ENCODE results near the gene TYW3. TPM values are rescaled to one million over a fixed set of nuclear protein-coding genes. Genes with fewer than 3 reads are reported as not detected.
"Not testable (repeated sequence)": the region's sequence is repeated elsewhere in the genome, so short reads cannot be mapped to it uniquely, and the experiment has no call there.

Gene TYW3
- total and polyA plus RNA-seq, 2 of the 4 experiments (the other 2 are of a cell fraction), result 9.3 to 16.5 TPM

DNA sequence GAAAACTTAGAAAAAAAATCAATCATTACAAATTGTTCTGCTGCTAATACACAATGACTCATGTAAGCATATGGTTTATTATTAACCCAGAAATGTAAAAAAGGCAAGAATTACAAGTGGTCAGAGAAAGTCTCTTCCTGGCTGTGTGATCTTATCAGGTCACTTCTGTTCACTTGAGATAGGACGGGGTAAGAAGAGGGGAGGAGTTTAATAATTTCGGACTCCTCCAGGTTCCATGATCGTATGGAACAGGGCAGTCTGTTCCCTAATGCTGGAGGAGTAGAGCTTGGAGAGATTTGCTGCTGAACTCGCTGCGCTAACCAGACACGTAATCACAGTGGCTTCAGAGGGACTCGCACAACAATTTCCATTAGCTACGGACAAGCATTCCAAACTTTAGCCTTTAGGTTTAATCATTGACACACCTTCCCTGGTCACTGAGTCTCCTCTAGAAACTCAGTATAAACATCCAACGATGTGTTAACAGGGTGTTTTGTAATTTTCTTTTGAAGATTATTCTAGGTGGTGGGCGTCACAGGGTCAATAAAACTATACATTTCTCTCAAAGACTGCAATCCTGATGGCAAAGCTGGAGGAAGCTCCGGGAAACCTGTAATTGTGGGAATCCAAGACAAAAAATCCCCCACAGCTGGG, 1.4 kb upstream of the TYW3 start (continued):
- no peak for TF ChIP-seq NFE2L2 (IDR thresholded peaks at IDR 0.05; ENCODE audit: low read depth, low read length)
- no peak for TF ChIP-seq POLR2A (IDR thresholded peaks at IDR 0.05; ENCODE audit: low read depth, low read length)
- TF ChIP-seq RFX5 (IDR thresholded peaks at IDR 0.05; ENCODE audit: low read depth, low read length), result no peak
- no peak for TF ChIP-seq SMC3 (IDR thresholded peaks at IDR 0.05; ENCODE audit: low read depth, low read length)
- TF ChIP-seq RCOR1 (IDR thresholded peaks at IDR 0.05; ENCODE audit: insufficient replicate concordance, low read length), result no peak
- TF ChIP-seq, protein P1, sequence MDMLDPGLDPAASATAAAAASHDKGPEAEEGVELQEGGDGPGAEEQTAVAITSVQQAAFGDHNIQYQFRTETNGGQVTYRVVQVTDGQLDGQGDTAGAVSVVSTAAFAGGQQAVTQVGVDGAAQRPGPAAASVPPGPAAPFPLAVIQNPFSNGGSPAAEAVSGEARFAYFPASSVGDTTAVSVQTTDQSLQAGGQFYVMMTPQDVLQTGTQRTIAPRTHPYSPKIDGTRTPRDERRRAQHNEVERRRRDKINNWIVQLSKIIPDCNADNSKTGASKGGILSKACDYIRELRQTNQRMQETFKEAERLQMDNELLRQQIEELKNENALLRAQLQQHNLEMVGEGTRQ (IDR thresholded peaks at IDR 0.05; ENCODE audit: low read depth, low read length), result no peak

DNA sequence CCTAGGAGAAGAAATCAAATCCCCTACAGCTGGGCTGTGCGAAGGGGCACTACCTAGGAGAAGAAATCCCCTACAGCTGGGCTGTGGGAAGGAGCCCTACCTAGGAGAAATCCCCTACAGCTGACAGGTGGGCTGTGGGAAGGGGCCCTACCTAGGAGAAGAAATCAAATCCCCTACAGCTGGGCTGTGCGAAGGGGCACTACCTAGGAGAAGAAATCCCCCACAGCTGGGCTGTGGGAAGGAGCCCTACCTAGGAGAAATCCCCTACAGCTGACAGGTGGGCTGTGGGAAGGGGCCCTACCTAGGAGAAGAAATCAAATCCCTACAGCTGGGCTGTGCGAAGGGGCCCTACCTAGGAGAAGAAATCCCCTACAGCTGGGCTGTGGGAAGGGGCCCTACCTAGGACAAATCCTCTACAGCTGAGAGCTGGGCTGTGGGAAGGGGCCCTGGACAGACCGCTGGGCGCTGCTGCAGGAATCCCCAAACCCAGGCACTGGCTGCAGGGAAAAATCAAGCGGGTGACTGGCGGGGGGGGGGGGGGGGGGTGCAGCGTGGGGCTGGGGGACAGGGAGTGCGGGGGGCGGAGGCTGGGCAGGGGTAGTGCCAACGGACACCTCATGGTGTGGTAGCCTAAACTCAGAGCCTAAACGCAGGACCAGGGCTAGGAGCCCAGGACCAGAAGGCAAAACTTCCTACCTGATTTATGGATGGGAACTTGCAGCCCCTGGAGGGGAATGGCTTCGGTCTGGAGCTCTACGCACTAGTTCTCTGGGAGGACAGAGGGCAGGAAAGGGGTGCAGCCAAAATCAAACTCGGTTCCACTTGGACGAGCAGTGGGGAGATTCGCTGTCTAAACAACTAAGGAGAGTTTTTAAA, 643 bp upstream of the TYW3 start:
- H3K27me3 ChIP-seq (ENCODE audit: control insufficient read depth, insufficient read depth, low read length); dilution Hi-C loops (cut with HindIII; ENCODE audit: low sequenced_read_pairs, unreplicated experiment); H3K9me1 ChIP-seq (ENCODE audit: insufficient read depth, low read length); BruUV-seq (replicated peaks); DNase-seq; H3K36me3 ChIP-seq (ENCODE audit: control insufficient read depth, insufficient read depth, low read length); H3K9me3 ChIP-seq (ENCODE audit: control insufficient read depth, insufficient read depth, low read length); H4K20me1 ChIP-seq (ENCODE audit: insufficient read depth, low read length): not testable (repeated sequence)
- Histone ChIP-seq H3K14ac (replicated peaks; ENCODE audit: low read depth, low read length) (peak overlapping the region; percentile 75), H3K9ac (ENCODE audit: low read depth, low read length) (peak overlapping the region; percentile 85), H3K23ac (ENCODE audit: low read depth, low read length) (peak overlapping the region; percentile 83), H3K18ac (ENCODE audit: low read depth, low read length) (peak overlapping the region; percentile 38), H3K4me1 (ENCODE audit: control insufficient read depth, insufficient read depth, low read length) (peaks cover 12% of the 10 kb centered on the region), H3K4me2 (ENCODE audit: low read depth, low read length) (peak overlapping the region; percentile 75), H3K27ac (ENCODE audit: insufficient read depth, low read length) (peak overlapping the region; percentile 61), H4K91ac (ENCODE audit: insufficient read depth, low read depth, low read length) (peak overlapping the region; percentile 64), H2BK5ac (ENCODE audit: low read depth, low read length, poor library complexity, severe bottlenecking) (peak overlapping the region; percentile 45), H3K4me3 (ENCODE audit: insufficient read depth, low read depth, low read length) (peak overlapping the region; percentile 71), H2AFZ (replicated peaks; ENCODE audit: low read length, poor library complexity) (peak overlapping the region; percentile 97), H2AK9ac (replicated peaks; ENCODE audit: low read depth, low read length, poor library complexity) (peak overlapping the region; percentile 89), H4K8ac (ENCODE audit: low read depth in 2 of 2, low read length in 2 of 2) (peak overlapping the region; percentile 83 to 92), H2AK5ac (ENCODE audit: low read depth, low read length) (peak overlapping the region; percentile 78; the same call in 1 of the 2 replicates), H3K56ac (ENCODE audit: extremely low read depth, insufficient read depth, low read length) (peak overlapping the region; percentile 96), H2BK120ac (ENCODE audit: low read depth, low read length) (peak overlapping the region; percentile 58; the same call in 1 of the 2 replicates), H3K4ac (ENCODE audit: low read depth, low read length) (peak overlapping the region; percentile 87), H2BK15ac (ENCODE audit: low read depth, low read length) (peak overlapping the region; percentile 52; the same call in 1 of the 3 replicates), H4K5ac (ENCODE audit: low read depth, low read length) (peak overlapping the region; percentile 58), H2BK20ac (ENCODE audit: low read depth, low read length) (0 out of 2 replicates have a peak overlapping the region, but pooled peaks have one; percentile 35), H3K79me1 (ENCODE audit: low read depth in 1 of 2, low read length in 2 of 2) (peaks cover 21 to 48% of the 10 kb centered on the region in 2 experiments; a peak in 3 of 4 replicates)
- ChIA-PET POLR2A (ENCODE audit: unreplicated experiment) (interaction anchor here (0.6 kb wide), 1 partner anchor 171 kb away, joined by 3 read pairs; no protein-coding TSS in a partner anchor), CTCF (interaction anchor here (0.6 to 2.7 kb wide), 4 partner anchors 10 to 245 kb away, joined by 3 to 13 read pairs (median 4); no protein-coding TSS in a partner anchor)
- WGBS, 2 experiments (ENCODE audit: extremely low coverage in 2 of 2, insufficient read length in 1 of 2), result 0% methylated on average over 1 of the region's 17 CpGs; no CpG with 5 or more reads in 1 of the 2 experiments
- ATAC-seq (ENCODE audit: low read depth), result peak; percentile 12
- in situ Hi-C loops (cut with MboI; ENCODE audit: low sequenced_read_pairs) (loop anchor here (25.0 kb wide), 1 partner anchor 545 kb away; the partner anchor contains the start of genes FPGT and LRRIQ3), intact Hi-C loops (cut with micrococcal nuclease) (loop anchor here (10.0 kb wide), 1 partner anchor 148 kb away; no protein-coding TSS in a partner anchor)

All from IMR-90 (cell line).